Naive thymus-derived CD4-positive, alpha-beta T cell (primary cell): Measurements from ENCODE around the gene ADAMTSL1. TPM values are rescaled to one million over a fixed set of nuclear protein-coding genes. Genes with fewer than 3 reads are reported as not detected.

ENCODE experiments used
- ATAC-seq: fragments of 150-1000 bp; cut with Tn5 transposase; 2 replicates; pipeline ENCODE4 v1.10.0; 2021; ENCODE audit warnings: mild to moderate bottlenecking, moderate library complexity
- CTCF ChIA-PET: fragments of 350-600 bp; sonication (Branson Sonifier 250); formaldehyde crosslinking; loops from one replicate; lab custom pipeline; 2021; ENCODE audit warnings: antibody characterized with exemption; lab: Charles Lee
- POLR2A ChIA-PET: fragments of 350-600 bp; sonication (Branson Sonifier 250); formaldehyde crosslinking; loops from one replicate; lab custom pipeline; 2021; ENCODE audit warnings: antibody characterized with exemption, inconsistent platforms; lab: Charles Lee
- DNase-seq, 9 donors: peaks; one replicate each; pipeline versions ENCODE4 v3.0.0 to v3.0.0-alpha.2; 2020 to 2022; ENCODE audit warnings: mixed read lengths in 1 of 9
- H3K27ac ChIP-seq: one replicate; pipeline ENCODE4 v1.7.0; 2013; ENCODE audit warnings: mild to moderate bottlenecking, low read depth, low read length, moderate library complexity
- H3K27me3 ChIP-seq, 2 donors: one replicate each; pipeline ENCODE4 v1.7.0; 2013; ENCODE audit warnings: low read length in 2 of 2, mild to moderate bottlenecking in 2 of 2, moderate library complexity in 2 of 2; ENCODE audit not compliant: control insufficient read depth in 2 of 2, insufficient read depth in 2 of 2
- H3K36me3 ChIP-seq, 3 experiments: 1 replicate in 2 of 3; 2 replicates in 1 of 3; pipeline ENCODE4 v1.7.0; 2013; ENCODE audit warnings: low read length in 3 of 3, mild to moderate bottlenecking in 3 of 3, moderate library complexity in 1 of 3; ENCODE audit not compliant: insufficient read depth in 3 of 3, control insufficient read depth in 2 of 3
- H3K4me1 ChIP-seq, 2 donors: one replicate each; pipeline ENCODE4 v1.7.0; 2013; ENCODE audit warnings: low read length in 2 of 2, mild to moderate bottlenecking in 2 of 2, moderate library complexity in 1 of 2; ENCODE audit not compliant: control insufficient read depth in 2 of 2, insufficient read depth in 2 of 2
- H3K4me3 ChIP-seq: 2 replicates; pipeline ENCODE4 v1.7.0; 2013; ENCODE audit warnings: mild to moderate bottlenecking, low read length
- H3K9me3 ChIP-seq, 3 experiments: 1 replicate in 2 of 3; 2 replicates in 1 of 3; pipeline ENCODE4 v1.7.0; 2013; ENCODE audit warnings: low read length in 3 of 3; ENCODE audit not compliant: control insufficient read depth in 2 of 3
- H3K27ac Mint-ChIP-seq, 9 donors: one replicate each; pipeline ENCODE4 v1.8.0; 2020 to 2022; ENCODE audit warnings: mixed read lengths in 9 of 9, mild to moderate bottlenecking in 8 of 9, moderate library complexity in 5 of 9, inconsistent platforms in 2 of 9
- H3K27me3 Mint-ChIP-seq, 5 donors: one replicate each; pipeline ENCODE4 v1.8.0; 2021 to 2022; ENCODE audit warnings: mixed read lengths in 5 of 5, mild to moderate bottlenecking in 1 of 5
- H3K36me3 Mint-ChIP-seq, 5 donors: one replicate each; pipeline ENCODE4 v1.8.0; 2020 to 2022; ENCODE audit warnings: mixed read lengths in 5 of 5, mild to moderate bottlenecking in 3 of 5, inconsistent platforms in 1 of 5
- H3K4me1 Mint-ChIP-seq, 7 donors: one replicate each; pipeline ENCODE4 v1.8.0; 2020 to 2022; ENCODE audit warnings: mixed read lengths in 7 of 7, mild to moderate bottlenecking in 3 of 7, inconsistent platforms in 1 of 7
- H3K4me3 Mint-ChIP-seq, 10 donors: one replicate each; pipeline ENCODE4 v1.8.0; 2020 to 2022; ENCODE audit warnings: mild to moderate bottlenecking in 10 of 10, mixed read lengths in 10 of 10, moderate library complexity in 6 of 10, inconsistent platforms in 2 of 10
- H3K9me3 Mint-ChIP-seq, 11 donors: one replicate each; pipeline ENCODE4 v1.8.0; 2020 to 2022; ENCODE audit warnings: mixed read lengths in 11 of 11, mild to moderate bottlenecking in 4 of 11, inconsistent platforms in 1 of 11, moderate library complexity in 1 of 11
- intact Hi-C, 2 donors: fragments of 100-400 bp; cut with micrococcal nuclease; formaldehyde crosslinking; loops; one replicate each; pipeline ENCODE4 v1.15.1; 2023
- polyA plus RNA-seq, 2 donors: library from polyadenylated mRNA; unstranded; fragments of 300-500 nt; fragmentation: Illumina TruSeq; gene quantifications; one replicate each; pipeline ENCODE4 v1.2.3, GENCODE V29; 2021
- total RNA-seq, 6 experiments: library from RNA in 5 of 6; stranded (reverse) in 5 of 6; gene quantifications; 1 replicate in 5 of 6; 2 replicates in 1 of 6; pipeline ENCODE4 v1.2.3 and lab custom pipeline; 2021 to 2026

The ADAMTSL1 gene
- total and polyA plus RNA-seq, 7 experiments from 2014 or later: not detected

- no peak overlapping the region for H3K27ac ChIP-seq
- H3K4me1 ChIP-seq: no peaks in the 10 kb centered on the region
- Mint-ChIP-seq H3K4me1 (peaks cover 0 to 13% (median 0%) of the 10 kb centered on the region in 7 donors), H3K27me3 (peaks cover 8 to 31% (median 21%) of the 10 kb centered on the region in 5 donors), H3K9me3 (peaks cover 0 to 24% (median 3%) of the 10 kb centered on the region in 11 donors), H3K4me3 (no peak overlapping the region), H3K27ac (no peak overlapping the region), H3K36me3 (no peaks in the 10 kb centered on the region)
- CTCF ChIA-PET: no interaction called here
- H3K36me3 ChIP-seq: no peaks in the 10 kb centered on the region
- intact Hi-C loops: no loop called here
- no peak overlapping the region for H3K4me3 ChIP-seq
- no peaks in the 10 kb centered on the region for H3K9me3 ChIP-seq
- DNase-seq: no peak
- H3K27me3 ChIP-seq: no peaks in the 10 kb centered on the region
- ATAC-seq: no peak
- POLR2A ChIA-PET: no interaction called here
Observed at GRCh38 chr9:18877984-18878383, 404.0 kb downstream of the ADAMTSL1 start.

DNA sequence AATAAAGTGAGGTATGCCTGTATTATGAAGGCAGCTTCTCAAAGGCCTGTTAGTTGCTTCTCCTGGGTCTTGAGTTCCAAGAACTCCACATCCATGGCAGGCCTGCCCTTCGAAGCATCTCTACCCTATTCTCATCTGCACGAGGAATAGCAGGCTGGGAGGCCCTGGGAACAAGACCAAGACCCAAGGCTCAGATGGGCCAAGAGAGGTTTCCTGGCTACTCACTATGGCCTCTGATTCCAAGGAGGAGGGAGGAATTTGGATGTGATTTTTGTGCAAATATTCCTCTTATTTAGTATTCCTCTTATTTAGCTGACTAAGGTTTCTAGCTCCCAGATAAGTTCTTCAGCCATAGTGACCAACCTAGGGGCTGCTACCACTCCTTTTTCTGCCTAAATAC, 407.8 kb downstream of the ADAMTSL1 start:
- intact Hi-C loops: no loop called here
- no peaks in the 10 kb centered on the region for H3K27me3 ChIP-seq
- H3K36me3 ChIP-seq: no peaks in the 10 kb centered on the region
- CTCF ChIA-PET: no interaction called here
- Mint-ChIP-seq H3K36me3 (no peaks in the 10 kb centered on the region), H3K27me3 (peaks cover 11 to 29% (median 20%) of the 10 kb centered on the region in 5 donors), H3K4me1 (no peaks in the 10 kb centered on the region), H3K27ac (no peak overlapping the region), H3K4me3 (no peak overlapping the region), H3K9me3 (peaks cover 0 to 11% (median 4%) of the 10 kb centered on the region in 11 donors)
- POLR2A ChIA-PET: no interaction called here
- no peaks in the 10 kb centered on the region for H3K9me3 ChIP-seq
- no peak for ATAC-seq
- no peak overlapping the region for H3K27ac ChIP-seq
- DNase-seq: no peak
- no peaks in the 10 kb centered on the region for H3K4me1 ChIP-seq
- no peak overlapping the region for H3K4me3 ChIP-seq

- ATAC-seq: no peak
- Histone ChIP-seq H3K36me3 (no peaks in the 10 kb centered on the region), H3K27me3 (no peaks in the 10 kb centered on the region), H3K4me3 (no peak overlapping the region), H3K27ac (no peak overlapping the region), H3K9me3 (no peaks in the 10 kb centered on the region), H3K4me1 (no peaks in the 10 kb centered on the region)
- DNase-seq: no peak
- Mint-ChIP-seq H3K27me3 (peaks cover 5 to 33% (median 16%) of the 10 kb centered on the region in 5 donors), H3K27ac (no peak overlapping the region), H3K36me3 (no peaks in the 10 kb centered on the region), H3K4me3 (no peak overlapping the region), H3K4me1 (peaks cover 0 to 6% (median 0%) of the 10 kb centered on the region in 7 donors), H3K9me3 (peaks cover 0 to 6% (median 4%) of the 10 kb centered on the region in 11 donors)
- CTCF ChIA-PET: no interaction called here
- intact Hi-C loops: no loop called here
- POLR2A ChIA-PET: no interaction called here
Observed at GRCh38 chr9:18887546-18887945, 413.6 kb downstream of the ADAMTSL1 start.

- ATAC-seq (no peak), DNase-seq (no peak)
- no peaks in the 10 kb centered on the region for H3K4me1 ChIP-seq
- no peak overlapping the region for H3K4me3 Mint-ChIP-seq
- no peak overlapping the region for H3K27ac ChIP-seq
- no peaks in the 10 kb centered on the region for H3K36me3 Mint-ChIP-seq
- peaks cover 0 to 9% (median 3%) of the 10 kb centered on the region in 11 donors for H3K9me3 Mint-ChIP-seq
- no peaks in the 10 kb centered on the region for H3K36me3 ChIP-seq
- no peaks in the 10 kb centered on the region for H3K27me3 ChIP-seq
- peaks cover 4 to 33% (median 15%) of the 10 kb centered on the region in 5 donors for H3K27me3 Mint-ChIP-seq
- no peak overlapping the region for H3K4me3 ChIP-seq
- intact Hi-C loops: no loop called here
- no peaks in the 10 kb centered on the region for H3K9me3 ChIP-seq
- H3K4me1 Mint-ChIP-seq: peaks cover 0 to 6% (median 0%) of the 10 kb centered on the region in 7 donors
- ChIA-PET POLR2A (no interaction called here), CTCF (no interaction called here)
- H3K27ac Mint-ChIP-seq: no peak overlapping the region
Observed at GRCh38 chr9:18888290-18888689, 414.3 kb downstream of the ADAMTSL1 start.

DNA sequence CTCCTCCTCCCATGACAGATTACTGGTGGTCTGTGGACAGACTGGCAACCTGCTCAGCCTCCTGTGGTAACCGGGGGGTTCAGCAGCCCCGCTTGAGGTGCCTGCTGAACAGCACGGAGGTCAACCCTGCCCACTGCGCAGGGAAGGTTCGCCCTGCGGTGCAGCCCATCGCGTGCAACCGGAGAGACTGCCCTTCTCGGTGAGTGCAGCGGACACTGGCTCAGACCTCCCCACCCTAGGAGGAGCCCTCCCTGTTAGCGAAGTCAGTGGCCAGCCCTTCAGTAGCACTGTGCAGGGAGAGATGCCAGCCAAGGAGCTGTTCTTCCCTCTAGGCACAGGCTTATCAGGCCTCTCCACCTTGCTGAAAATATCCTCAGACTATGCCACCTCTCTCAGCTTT, 415.6 kb downstream of the ADAMTSL1 start:
- CTCF ChIA-PET: no interaction called here
- Mint-ChIP-seq H3K4me1 (peaks cover 0 to 9% (median 0%) of the 10 kb centered on the region in 7 donors), H3K27ac (no peak overlapping the region), H3K4me3 (no peak overlapping the region), H3K36me3 (peaks cover 0 to 5% (median 2%) of the 10 kb centered on the region in 5 donors), H3K27me3 (peaks cover 2 to 31% (median 12%) of the 10 kb centered on the region in 5 donors), H3K9me3 (peaks cover 2 to 14% (median 4%) of the 10 kb centered on the region in 11 donors)
- POLR2A ChIA-PET: no interaction called here
- intact Hi-C loops: no loop called here
- DNase-seq (no peak), ATAC-seq (no peak)
- no peaks in the 10 kb centered on the region for H3K36me3 ChIP-seq
- H3K9me3 ChIP-seq: no peaks in the 10 kb centered on the region
- no peaks in the 10 kb centered on the region for H3K4me1 ChIP-seq
- H3K27me3 ChIP-seq: no peaks in the 10 kb centered on the region
- H3K27ac ChIP-seq: no peak overlapping the region
- no peak overlapping the region for H3K4me3 ChIP-seq

GRCh38 chr9:18890372-18890771, 416.4 kb downstream of the ADAMTSL1 start:
- no peak for ATAC-seq
- Histone ChIP-seq H3K4me1 (no peaks in the 10 kb centered on the region), H3K36me3 (no peaks in the 10 kb centered on the region), H3K27ac (no peak overlapping the region), H3K9me3 (peaks cover 0 to 3% (median 0%) of the 10 kb centered on the region in 3 experiments), H3K27me3 (no peaks in the 10 kb centered on the region), H3K4me3 (no peak overlapping the region)
- intact Hi-C loops: no loop called here
- CTCF ChIA-PET: no interaction called here
- DNase-seq: no peak
- Mint-ChIP-seq H3K4me3 (no peak overlapping the region), H3K27me3 (peaks cover 0 to 25% (median 10%) of the 10 kb centered on the region in 5 donors), H3K27ac (no peak overlapping the region), H3K4me1 (peaks cover 0 to 9% (median 0%) of the 10 kb centered on the region in 7 donors), H3K36me3 (peaks cover 0 to 9% (median 5%) of the 10 kb centered on the region in 5 donors), H3K9me3 (peaks cover 2 to 20% (median 7%) of the 10 kb centered on the region in 11 donors)
- POLR2A ChIA-PET: interaction anchor here (0.5 kb wide), 1 partner anchor 161 kb away, joined by 3 read pairs; no protein-coding TSS in a partner anchor
